Loucy (cell line): ENCODE data around the gene SNX19.

ENCODE experiments used
- EZH2phosphoT487 ChIP-seq: fragments of 200-600 bp; IDR thresholded peaks from 2 replicates; pipeline ENCODE4 v1.6.1; 2018; ENCODE audit warnings: antibody characterized with exemption, mild to moderate bottlenecking, moderate library complexity, borderline replicate concordance
- TF ChIP-seq, protein P1 (sequence below): fragments of 200-600 bp; sonication (generic); conservative IDR thresholded peaks from 2 replicates; pipeline ENCODE4 v1.5.1; 2014; ENCODE audit warnings: mild to moderate bottlenecking, antibody characterized with exemption, low read length

DNA sequence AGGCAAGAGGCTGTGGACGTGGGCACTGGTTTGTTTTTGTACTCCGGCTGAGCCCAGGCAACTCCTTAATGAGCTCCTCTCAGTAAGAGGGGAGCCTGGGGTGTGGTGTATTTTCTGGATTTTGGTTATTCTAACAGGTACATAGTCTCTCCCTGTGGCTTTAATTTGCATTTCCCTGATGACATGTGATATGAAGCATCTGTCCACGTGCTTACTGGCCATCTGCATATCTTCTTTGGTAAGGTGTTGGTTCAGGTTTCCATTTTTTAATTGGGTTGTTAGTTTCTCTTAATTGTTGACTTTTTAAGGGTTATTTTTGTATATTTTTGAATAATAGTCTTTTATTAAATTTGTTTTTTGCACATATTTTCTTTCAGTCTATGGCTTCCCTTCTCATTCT, 30.8 kb upstream of the SNX19 start:
- TF ChIP-seq, protein P1, sequence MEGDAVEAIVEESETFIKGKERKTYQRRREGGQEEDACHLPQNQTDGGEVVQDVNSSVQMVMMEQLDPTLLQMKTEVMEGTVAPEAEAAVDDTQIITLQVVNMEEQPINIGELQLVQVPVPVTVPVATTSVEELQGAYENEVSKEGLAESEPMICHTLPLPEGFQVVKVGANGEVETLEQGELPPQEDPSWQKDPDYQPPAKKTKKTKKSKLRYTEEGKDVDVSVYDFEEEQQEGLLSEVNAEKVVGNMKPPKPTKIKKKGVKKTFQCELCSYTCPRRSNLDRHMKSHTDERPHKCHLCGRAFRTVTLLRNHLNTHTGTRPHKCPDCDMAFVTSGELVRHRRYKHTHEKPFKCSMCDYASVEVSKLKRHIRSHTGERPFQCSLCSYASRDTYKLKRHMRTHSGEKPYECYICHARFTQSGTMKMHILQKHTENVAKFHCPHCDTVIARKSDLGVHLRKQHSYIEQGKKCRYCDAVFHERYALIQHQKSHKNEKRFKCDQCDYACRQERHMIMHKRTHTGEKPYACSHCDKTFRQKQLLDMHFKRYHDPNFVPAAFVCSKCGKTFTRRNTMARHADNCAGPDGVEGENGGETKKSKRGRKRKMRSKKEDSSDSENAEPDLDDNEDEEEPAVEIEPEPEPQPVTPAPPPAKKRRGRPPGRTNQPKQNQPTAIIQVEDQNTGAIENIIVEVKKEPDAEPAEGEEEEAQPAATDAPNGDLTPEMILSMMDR, result no peak
- no peak for TF ChIP-seq EZH2phosphoT487
